ENCODE results near the gene TPD52L2. TPM values are rescaled to one million over a fixed set of nuclear protein-coding genes. Genes with fewer than 3 reads are reported as not detected.
"Not testable (repeated sequence)": the region's sequence is repeated elsewhere in the genome, so short reads cannot be mapped to it uniquely, and the experiment has no call there.

The TPD52L2 gene
- total RNA-seq, 1 experiment from 2014 or later: 147 TPM

DNA sequence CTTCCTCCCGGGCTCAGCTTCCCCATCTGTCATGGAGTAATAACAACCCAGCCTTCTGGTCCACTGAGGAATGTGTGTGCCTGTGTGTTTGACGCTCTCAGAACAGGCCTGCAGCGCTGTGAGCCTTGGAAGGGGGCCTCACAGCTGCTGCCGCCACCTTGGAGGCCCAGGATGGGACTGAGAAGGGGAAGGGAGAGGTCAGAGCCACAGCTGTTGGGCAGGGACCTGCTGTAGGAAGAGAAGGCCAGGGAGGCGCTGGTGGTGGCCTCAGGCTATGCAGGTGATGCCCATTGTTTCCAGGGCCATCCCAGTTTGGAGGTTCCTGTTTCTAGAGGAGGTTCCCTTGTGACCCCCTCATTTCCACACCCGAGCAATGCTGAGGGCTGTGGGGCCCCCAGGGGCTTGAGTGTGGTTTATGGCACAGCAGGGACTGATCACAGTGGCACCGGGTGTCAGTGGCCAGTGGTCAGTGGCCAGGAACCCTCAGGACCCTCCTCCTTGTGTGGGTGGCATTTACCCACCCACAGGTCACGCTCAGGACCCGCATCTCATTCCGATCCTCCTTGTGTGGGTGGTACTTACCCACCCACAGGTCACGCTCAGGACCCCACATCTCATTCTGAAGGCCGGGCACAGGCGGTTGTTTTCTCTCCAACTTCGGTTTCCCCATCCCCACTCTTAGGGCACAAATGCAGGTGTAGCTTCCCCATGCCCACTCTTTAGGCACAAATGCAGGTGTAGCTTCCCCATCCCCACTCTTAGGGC, 14.0 kb downstream of the TPD52L2 start:
- no peaks in the 10 kb centered on the region for H3K9me2 ChIP-seq (replicated peaks; ENCODE audit: low read length)
- no peaks in the 10 kb centered on the region for H3K9me3 ChIP-seq (ENCODE audit: low read length)
- CTCF ChIA-PET: no interaction called here
- H3K4me1 ChIP-seq (ENCODE audit: insufficient read depth, low read length): no peaks in the 10 kb centered on the region
- ATAC-seq (no peak), DNase-seq (no peak)
- TF ChIP-seq, protein P1, sequence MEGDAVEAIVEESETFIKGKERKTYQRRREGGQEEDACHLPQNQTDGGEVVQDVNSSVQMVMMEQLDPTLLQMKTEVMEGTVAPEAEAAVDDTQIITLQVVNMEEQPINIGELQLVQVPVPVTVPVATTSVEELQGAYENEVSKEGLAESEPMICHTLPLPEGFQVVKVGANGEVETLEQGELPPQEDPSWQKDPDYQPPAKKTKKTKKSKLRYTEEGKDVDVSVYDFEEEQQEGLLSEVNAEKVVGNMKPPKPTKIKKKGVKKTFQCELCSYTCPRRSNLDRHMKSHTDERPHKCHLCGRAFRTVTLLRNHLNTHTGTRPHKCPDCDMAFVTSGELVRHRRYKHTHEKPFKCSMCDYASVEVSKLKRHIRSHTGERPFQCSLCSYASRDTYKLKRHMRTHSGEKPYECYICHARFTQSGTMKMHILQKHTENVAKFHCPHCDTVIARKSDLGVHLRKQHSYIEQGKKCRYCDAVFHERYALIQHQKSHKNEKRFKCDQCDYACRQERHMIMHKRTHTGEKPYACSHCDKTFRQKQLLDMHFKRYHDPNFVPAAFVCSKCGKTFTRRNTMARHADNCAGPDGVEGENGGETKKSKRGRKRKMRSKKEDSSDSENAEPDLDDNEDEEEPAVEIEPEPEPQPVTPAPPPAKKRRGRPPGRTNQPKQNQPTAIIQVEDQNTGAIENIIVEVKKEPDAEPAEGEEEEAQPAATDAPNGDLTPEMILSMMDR (conservative IDR thresholded peaks at IDR 0.05; ENCODE audit: low read depth, low read length): no peak
- TF ChIP-seq EZH2 (IDR thresholded peaks at IDR 0.05; ENCODE audit: low read length, unreplicated experiment) (no peak), EZH2phosphoT487 (IDR thresholded peaks at IDR 0.05; ENCODE audit: borderline replicate concordance, low read length) (no peak)
- H3K27me3 ChIP-seq (ENCODE audit: low read length): no peaks in the 10 kb centered on the region
- BruUV-seq (replicated peaks): no TSS peak
- H3K79me2 ChIP-seq (ENCODE audit: low read length): peaks cover 67% of the 10 kb centered on the region
- H3K27ac ChIP-seq (ENCODE audit: low read length): no peak overlapping the region
- H3K4me2 ChIP-seq (ENCODE audit: low read length): no peak overlapping the region
- POLR2A ChIA-PET (ENCODE audit: unreplicated experiment): interaction anchor here (0.8 kb wide), 1 partner anchor 14 kb away, joined by 4 read pairs; the partner anchor contains the start of gene TPD52L2
- H2AFZ ChIP-seq (ENCODE audit: low read length): no peak overlapping the region
- peaks cover 58% of the 10 kb centered on the region for H3K36me3 ChIP-seq (ENCODE audit: low read depth, low read length)
- intact Hi-C loops (cut with micrococcal nuclease): no loop called here
- H3K9ac ChIP-seq (ENCODE audit: low read length): no peak overlapping the region
- H3F3A ChIP-seq (ENCODE audit: low read length, unreplicated experiment): no peaks in the 10 kb centered on the region
- H3K4me3 ChIP-seq (ENCODE audit: low read length): no peak overlapping the region
- H4K20me1 ChIP-seq (ENCODE audit: low read length): peaks cover 42% of the 10 kb centered on the region

GRCh38 chr20:63880901-63881300, 15.8 kb downstream of the TPD52L2 start:
- peaks cover 49% of the 10 kb centered on the region for H4K20me1 ChIP-seq (ENCODE audit: low read length)
- H3K4me3 ChIP-seq (ENCODE audit: low read length); intact Hi-C loops (cut with micrococcal nuclease); H2AFZ ChIP-seq (ENCODE audit: low read length); CTCF ChIA-PET; H3K9ac ChIP-seq (ENCODE audit: low read length); H3F3A ChIP-seq (ENCODE audit: low read length, unreplicated experiment); H3K27ac ChIP-seq (ENCODE audit: low read length); POLR2A ChIA-PET (ENCODE audit: unreplicated experiment); H3K27me3 ChIP-seq (ENCODE audit: low read length); H3K9me2 ChIP-seq (replicated peaks; ENCODE audit: low read length); H3K4me1 ChIP-seq (ENCODE audit: insufficient read depth, low read length); H3K9me3 ChIP-seq (ENCODE audit: low read length); BruUV-seq (replicated peaks); H3K4me2 ChIP-seq (ENCODE audit: low read length); ATAC-seq; DNase-seq: not testable (repeated sequence)
- H3K79me2 ChIP-seq (ENCODE audit: low read length): peaks cover 69% of the 10 kb centered on the region
- peaks cover 61% of the 10 kb centered on the region for H3K36me3 ChIP-seq (ENCODE audit: low read depth, low read length)

GRCh38 chr20:63881451-63882226, 16.6 kb downstream of the TPD52L2 start:
- ChIA-PET CTCF (no interaction called here), POLR2A (ENCODE audit: unreplicated experiment) (interaction anchor here (1.1 kb wide), 1 partner anchor 13 kb away, joined by 5 read pairs; no protein-coding TSS in a partner anchor)
- Histone ChIP-seq H3K9me3 (ENCODE audit: low read length) (no peaks in the 10 kb centered on the region), H3K27ac (ENCODE audit: low read length) (no peak overlapping the region), H2AFZ (ENCODE audit: low read length) (no peak overlapping the region), H3K4me2 (ENCODE audit: low read length) (no peak overlapping the region), H3K9me2 (replicated peaks; ENCODE audit: low read length) (no peaks in the 10 kb centered on the region), H4K20me1 (ENCODE audit: low read length) (peaks cover 45% of the 10 kb centered on the region), H3K9ac (ENCODE audit: low read length) (no peak overlapping the region), H3K27me3 (ENCODE audit: low read length) (no peaks in the 10 kb centered on the region), H3K4me1 (ENCODE audit: insufficient read depth, low read length) (0 out of 2 replicates have a peak, but pooled peaks cover 8% of the 10 kb centered on the region), H3K4me3 (ENCODE audit: low read length) (no peak overlapping the region), H3K36me3 (ENCODE audit: low read depth, low read length) (peaks cover 56% of the 10 kb centered on the region), H3K79me2 (ENCODE audit: low read length) (peaks cover 64% of the 10 kb centered on the region), H3F3A (ENCODE audit: low read length, unreplicated experiment) (no peaks in the 10 kb centered on the region)
- BruUV-seq (replicated peaks): no TSS peak
- intact Hi-C loops (cut with micrococcal nuclease): no loop called here
- DNase-seq (no peak), ATAC-seq (no peak)
- TF ChIP-seq EZH2phosphoT487 (IDR thresholded peaks at IDR 0.05; ENCODE audit: borderline replicate concordance, low read length): no peak
- TF ChIP-seq, protein P1 (conservative IDR thresholded peaks at IDR 0.05; ENCODE audit: low read depth, low read length): no peak
- TF ChIP-seq EZH2 (IDR thresholded peaks at IDR 0.05; ENCODE audit: low read length, unreplicated experiment): no peak

Data from PC-3 (cell line).